GM20431 (cell line): ENCODE data around the gene TMEM183A.

Experiments used
- in situ Hi-C: fragments of 300-500 bp; cut with MseI, MboI; formaldehyde crosslinking; loops from one replicate; pipeline ENCODE4 v1.15.0; 2020; ENCODE audit warnings: low sequenced_read_pairs; ENCODE audit not compliant: unreplicated experiment

The TMEM183A gene

GRCh38 chr1:203006948-203007871 lies at the start of gene TMEM183A:
TMEM183A (plus strand) TSS chr1:203007374; CDS start chr1:203007466, 92 bp downstream.
- in situ Hi-C loops = no loop called here

- in situ Hi-C loops = no loop called here
Observed at GRCh38 chr1:202957733-202958543, 49.2 kb upstream of the TMEM183A start, which contains the start of gene ADIPOR1. ADIPOR1 (minus strand) TSS chr1:202958312; CDS start chr1:202951070, 7,242 bp downstream.

GRCh38 chr1:202958544-202959275 lies 48.5 kb upstream of the TMEM183A start:
- in situ Hi-C loops = no loop called here

- in situ Hi-C loops = no loop called here
Observed at GRCh38 chr1:202959276-202959620, 47.9 kb upstream of the TMEM183A start.

- in situ Hi-C loops = no loop called here
Observed at GRCh38 chr1:202961220-202961880, 45.8 kb upstream of the TMEM183A start.

GRCh38 chr1:202964791-202965410 lies 42.3 kb upstream of the TMEM183A start:
- in situ Hi-C loops = no loop called here

- in situ Hi-C loops = no loop called here
Observed at GRCh38 chr1:202965422-202965821, 41.8 kb upstream of the TMEM183A start.

GRCh38 chr1:202966006-202966898 lies 40.9 kb upstream of the TMEM183A start:
- in situ Hi-C loops = no loop called here

GRCh38 chr1:202967684-202968281 lies 39.4 kb upstream of the TMEM183A start:
- in situ Hi-C loops = no loop called here

- in situ Hi-C loops = no loop called here
Observed at GRCh38 chr1:202968351-202968750, 38.8 kb upstream of the TMEM183A start.

GRCh38 chr1:202968895-202969295 lies 38.3 kb upstream of the TMEM183A start:
- in situ Hi-C loops = no loop called here

GRCh38 chr1:202972046-202972445 lies 35.1 kb upstream of the TMEM183A start:
- in situ Hi-C loops = no loop called here

GRCh38 chr1:202974856-202975255 lies 32.3 kb upstream of the TMEM183A start:
- in situ Hi-C loops = no loop called here

- in situ Hi-C loops = no loop called here
Observed at GRCh38 chr1:202976633-202977032, 30.5 kb upstream of the TMEM183A start.

GRCh38 chr1:202979459-202979858 lies 27.7 kb upstream of the TMEM183A start:
- in situ Hi-C loops = no loop called here

GRCh38 chr1:202981939-202982338 lies 25.2 kb upstream of the TMEM183A start:
- in situ Hi-C loops = no loop called here

- in situ Hi-C loops = no loop called here
Observed at GRCh38 chr1:202982715-202983430, 24.3 kb upstream of the TMEM183A start.
